Fibroblast of skin of left quadriceps (primary cell): ENCODE results near the gene TCP11L2.
"Not testable (repeated sequence)": the region's sequence is repeated elsewhere in the genome, so short reads cannot be mapped to it uniquely, and the experiment has no call there.

Experiments used
- DNase-seq, 2 experiments: peaks; one replicate each; pipeline ENCODE4 v3.0.0-alpha.2; 2013; ENCODE audit warnings: low read depth in 2 of 2

TCP11L2 gene

GRCh38 chr12:106284358-106285105, 18.0 kb upstream of the TCP11L2 start:
- no peak for DNase-seq

- DNase-seq, result no peak
Measured at GRCh38 chr12:106285982-106286381, 16.6 kb upstream of the TCP11L2 start.

- not testable (repeated sequence) for DNase-seq
Measured at GRCh38 chr12:106286576-106287162, 15.9 kb upstream of the TCP11L2 start.

- DNase-seq, result no peak
Measured at GRCh38 chr12:106287364-106287763, 15.2 kb upstream of the TCP11L2 start.

GRCh38 chr12:106288101-106288493, 14.4 kb upstream of the TCP11L2 start:
- peak; percentile 35 to 47 for DNase-seq

GRCh38 chr12:106288494-106289195, 13.9 kb upstream of the TCP11L2 start:
- DNase-seq, result peak; percentile 85 to 88

GRCh38 chr12:106289196-106289681, 13.3 kb upstream of the TCP11L2 start:
- DNase-seq, result no peak

GRCh38 chr12:106290666-106291065, 11.9 kb upstream of the TCP11L2 start:
- no peak for DNase-seq

- DNase-seq, result no peak
Measured at GRCh38 chr12:106291342-106291741, 11.2 kb upstream of the TCP11L2 start.

GRCh38 chr12:106292339-106292738, 10.2 kb upstream of the TCP11L2 start:
- no peak for DNase-seq

- no peak for DNase-seq
Measured at GRCh38 chr12:106296179-106296877, 6.2 kb upstream of the TCP11L2 start.

GRCh38 chr12:106297075-106297474, 5.5 kb upstream of the TCP11L2 start:
- DNase-seq, result no peak

- DNase-seq, result no peak
Measured at GRCh38 chr12:106297681-106298080, 4.9 kb upstream of the TCP11L2 start.

GRCh38 chr12:106299202-106299774, 3.2 kb upstream of the TCP11L2 start:
- DNase-seq, result no peak

- DNase-seq, result no peak
Measured at GRCh38 chr12:106300761-106301160, 1.8 kb upstream of the TCP11L2 start.

- DNase-seq, result no peak
Measured at GRCh38 chr12:106301241-106301610, 1.3 kb upstream of the TCP11L2 start.

GRCh38 chr12:106301611-106302321, 767 bp upstream of the TCP11L2 start:
- no peak for DNase-seq

GRCh38 chr12:106303202-106303820, 778 bp downstream of the TCP11L2 start:
- DNase-seq, result peak in 1 of 2 experiments; percentile 41

GRCh38 chr12:106304001-106304421, 1.5 kb downstream of the TCP11L2 start:
- no peak for DNase-seq

- DNase-seq, result no peak
Measured at GRCh38 chr12:106304797-106305196, 2.3 kb downstream of the TCP11L2 start.

GRCh38 chr12:106305376-106305775, 2.8 kb downstream of the TCP11L2 start:
- no peak for DNase-seq
